Activated T-cell treated with anti-CD3 and anti-CD28 coated beads, Interleukin-2, amount 50 U/mL, for 72 hours (primary cell): ENCODE measurements around the gene MTRFR. TPM values are rescaled to one million over a fixed set of nuclear protein-coding genes. Genes with fewer than 3 reads are reported as not detected.
A peak's percentile ranks its signal among the peaks of the same experiment; 100 is the strongest.
"Not testable (repeated sequence)": the region's sequence is repeated elsewhere in the genome, so short reads cannot be mapped to it uniquely, and the experiment has no call there.

Experiments
- ATAC-seq, 2 donors: fragments of 150-1000 bp; cut with Tn5 transposase; replicated peaks in 1 of 2; 2 replicates each; pipeline ENCODE4 v1.10.0; 2021; ENCODE audit warnings: moderate library complexity in 2 of 2, mild to moderate bottlenecking in 1 of 2
- DNase-seq, 2 donors: peaks; one replicate each; pipeline ENCODE4 v3.0.0; 2021 to 2022; ENCODE audit warnings: mixed read lengths in 1 of 2
- H3K27ac Mint-ChIP-seq: one replicate; pipeline ENCODE4 v1.8.0; 2022; ENCODE audit warnings: mild to moderate bottlenecking, moderate library complexity, mixed read lengths
- H3K27me3 Mint-ChIP-seq: one replicate; pipeline ENCODE4 v1.8.0; 2022; ENCODE audit warnings: low read depth, mixed read lengths
- H3K36me3 Mint-ChIP-seq, 2 donors: one replicate each; pipeline ENCODE4 v1.8.0; 2022; ENCODE audit warnings: mixed read lengths in 2 of 2, mild to moderate bottlenecking in 1 of 2; ENCODE audit not compliant: insufficient read depth in 2 of 2
- H3K4me1 Mint-ChIP-seq: one replicate; pipeline ENCODE4 v1.8.0; 2022; ENCODE audit warnings: low read depth, mixed read lengths
- H3K4me3 Mint-ChIP-seq, 2 donors: one replicate each; pipeline ENCODE4 v1.8.0; 2022; ENCODE audit warnings: mild to moderate bottlenecking in 2 of 2, mixed read lengths in 2 of 2, moderate library complexity in 2 of 2
- H3K9me3 Mint-ChIP-seq, 2 donors: one replicate each; pipeline ENCODE4 v1.8.0; 2022; ENCODE audit warnings: mixed read lengths in 2 of 2
- total RNA-seq, 2 donors: library from RNA; stranded (reverse); gene quantifications; one replicate each; pipeline ENCODE4 v1.2.3, GENCODE V29; 2022

MTRFR gene
- total RNA-seq, 2 donors from 2014 or later, result 34.0 to 36.6 TPM

- peak overlapping the region; percentile 76 for H3K27ac Mint-ChIP-seq
- peak in 1 of 2 donors; percentile 3 for ATAC-seq
- H3K4me3 Mint-ChIP-seq, result peak overlapping the region; percentile 56 to 62
- H3K9me3 Mint-ChIP-seq, result no peaks in the 10 kb centered on the region
- H3K27me3 Mint-ChIP-seq, result no peaks in the 10 kb centered on the region
- peaks cover 9 to 29% of the 10 kb centered on the region in 2 donors for H3K36me3 Mint-ChIP-seq
- H3K4me1 Mint-ChIP-seq, result peaks cover 64% of the 10 kb centered on the region
- DNase-seq, result peak; percentile 58 to 72
These were observed 4.6 kb downstream of the MTRFR start for GRCh38 chr12:123237646-123238329.

- H3K36me3 Mint-ChIP-seq, result peaks cover 8 to 29% of the 10 kb centered on the region in 2 donors
- peak overlapping the region; percentile 56 to 62 for H3K4me3 Mint-ChIP-seq
- no peak for ATAC-seq
- peaks cover 68% of the 10 kb centered on the region for H3K4me1 Mint-ChIP-seq
- no peak for DNase-seq
- no peaks in the 10 kb centered on the region for H3K9me3 Mint-ChIP-seq
- H3K27me3 Mint-ChIP-seq, result no peaks in the 10 kb centered on the region
- H3K27ac Mint-ChIP-seq, result peak overlapping the region; percentile 76
These were observed 5.1 kb downstream of the MTRFR start for GRCh38 chr12:123238330-123238682.

DNA sequence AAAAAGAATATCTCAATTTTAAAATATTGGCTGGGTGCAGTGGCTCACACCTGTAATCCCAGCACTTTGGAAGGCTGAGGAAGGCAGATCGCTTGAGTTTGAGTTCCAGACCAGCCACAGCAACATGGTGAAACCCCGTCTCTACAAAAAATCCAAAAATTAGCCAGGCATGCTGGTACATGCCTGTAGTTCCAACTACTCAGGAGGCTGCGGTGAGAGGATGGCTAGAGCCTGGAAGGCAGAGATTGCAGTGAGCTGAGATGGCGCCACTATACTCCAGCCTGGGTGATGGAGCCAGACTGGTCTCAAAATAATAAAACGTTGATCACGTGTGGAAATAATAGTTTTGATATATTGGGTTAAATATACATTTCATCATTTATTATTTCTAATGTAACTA lies 5.7 kb downstream of the MTRFR start:
- H3K27me3 Mint-ChIP-seq, result no peaks in the 10 kb centered on the region
- H3K27ac Mint-ChIP-seq, result peak overlapping the region; percentile 28
- no peaks in the 10 kb centered on the region for H3K9me3 Mint-ChIP-seq
- H3K36me3 Mint-ChIP-seq, result peaks cover 7 to 29% of the 10 kb centered on the region in 2 donors
- no peak overlapping the region for H3K4me3 Mint-ChIP-seq
- ATAC-seq (no peak), DNase-seq (no peak)
- peaks cover 71% of the 10 kb centered on the region for H3K4me1 Mint-ChIP-seq

DNA sequence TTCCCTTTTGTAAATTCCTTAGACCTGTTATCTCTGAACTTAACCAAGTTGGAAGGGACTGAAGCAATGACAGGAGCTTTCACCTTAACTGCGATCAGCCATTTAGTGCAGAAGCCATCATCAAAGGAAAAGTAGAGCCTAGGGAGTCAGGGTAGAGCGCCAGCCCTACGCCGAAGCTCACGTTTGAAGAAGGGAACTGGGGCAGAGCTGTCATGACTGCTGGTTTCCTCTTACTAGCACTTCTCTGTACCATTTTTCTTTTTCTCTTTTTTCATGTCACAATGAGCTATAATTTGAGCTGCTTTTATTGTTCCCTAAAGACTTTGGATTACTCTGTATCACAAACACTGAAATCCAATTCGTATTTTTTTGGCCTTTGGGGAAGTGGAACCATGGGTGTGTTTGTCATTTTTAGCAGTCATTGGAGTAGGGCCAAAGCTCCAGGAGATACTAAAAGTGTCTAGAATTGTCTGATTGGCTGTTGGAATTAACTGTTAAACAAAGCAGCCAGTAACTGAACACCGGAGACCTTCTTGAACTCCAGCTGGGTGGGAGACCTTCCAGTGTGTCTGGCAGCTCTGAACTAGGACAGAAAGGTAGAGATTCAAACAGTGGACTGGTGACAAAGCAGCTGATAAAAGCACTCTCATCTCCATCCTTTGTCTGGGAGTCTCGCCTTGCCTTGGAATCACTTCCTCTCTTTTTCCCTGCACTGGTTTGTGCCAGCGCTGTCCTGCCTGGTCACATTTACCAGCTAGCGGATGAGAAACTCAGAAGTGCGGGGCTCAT lies 9.1 kb downstream of the MTRFR start:
- Mint-ChIP-seq H3K4me3 (peak overlapping the region; percentile 31 to 58), H3K27ac (peak overlapping the region; percentile 88), H3K36me3 (peaks cover 7 to 27% of the 10 kb centered on the region in 2 donors), H3K4me1 (peaks cover 65% of the 10 kb centered on the region), H3K27me3 (no peaks in the 10 kb centered on the region), H3K9me3 (peaks cover 0 to under 1% of the 10 kb centered on the region in 2 donors)
- no peak for DNase-seq
- ATAC-seq, result no peak

DNA sequence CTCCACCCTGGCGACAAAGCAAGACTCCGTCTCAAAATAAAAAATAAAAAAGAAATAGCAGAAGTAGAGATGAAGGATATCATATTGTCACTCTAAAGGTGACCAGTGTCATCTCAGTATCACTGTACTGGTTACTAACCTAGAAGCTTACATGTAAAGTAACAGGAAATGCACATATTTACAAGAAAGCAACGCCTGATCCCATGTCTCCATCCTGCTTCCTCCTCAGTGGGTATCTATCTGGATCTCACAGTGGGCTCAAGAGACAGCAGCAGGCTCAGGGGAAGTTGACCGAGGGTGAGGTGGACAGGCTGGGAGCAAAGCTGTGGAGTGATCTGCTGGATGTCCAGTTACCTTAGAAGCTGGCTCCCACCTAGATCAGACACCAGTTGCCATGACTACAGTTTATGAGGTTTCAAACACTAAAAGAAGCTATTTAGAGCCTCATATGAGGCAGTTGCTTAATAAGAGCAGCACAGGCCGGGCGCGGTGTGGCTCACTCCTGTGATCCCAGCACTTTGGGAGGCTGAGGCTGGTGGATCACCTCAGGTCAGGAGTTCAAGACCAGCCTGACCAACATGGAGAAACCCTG lies 10.5 kb downstream of the MTRFR start:
- H3K27me3 Mint-ChIP-seq, result no peaks in the 10 kb centered on the region
- H3K36me3 Mint-ChIP-seq, result peaks cover 13 to 38% of the 10 kb centered on the region in 2 donors
- H3K9me3 Mint-ChIP-seq, result peaks cover 0 to 3% of the 10 kb centered on the region in 2 donors
- H3K27ac Mint-ChIP-seq, result peak overlapping the region; percentile 28
- no peak overlapping the region for H3K4me3 Mint-ChIP-seq
- no peak for DNase-seq
- peaks cover 63% of the 10 kb centered on the region for H3K4me1 Mint-ChIP-seq
- ATAC-seq, result peak in 1 of 2 donors; percentile 18

- Mint-ChIP-seq H3K27ac (peak overlapping the region; percentile 28), H3K9me3 (peaks cover 0 to 3% of the 10 kb centered on the region in 2 donors), H3K4me3 (peak overlapping the region in 1 of 2 donors; percentile 36), H3K27me3 (no peaks in the 10 kb centered on the region), H3K36me3 (peaks cover 11 to 41% of the 10 kb centered on the region in 2 donors), H3K4me1 (peaks cover 65% of the 10 kb centered on the region)
- ATAC-seq, result no peak
- DNase-seq, result no peak
These were observed 12.4 kb downstream of the MTRFR start for GRCh38 chr12:123245678-123246077.

DNA sequence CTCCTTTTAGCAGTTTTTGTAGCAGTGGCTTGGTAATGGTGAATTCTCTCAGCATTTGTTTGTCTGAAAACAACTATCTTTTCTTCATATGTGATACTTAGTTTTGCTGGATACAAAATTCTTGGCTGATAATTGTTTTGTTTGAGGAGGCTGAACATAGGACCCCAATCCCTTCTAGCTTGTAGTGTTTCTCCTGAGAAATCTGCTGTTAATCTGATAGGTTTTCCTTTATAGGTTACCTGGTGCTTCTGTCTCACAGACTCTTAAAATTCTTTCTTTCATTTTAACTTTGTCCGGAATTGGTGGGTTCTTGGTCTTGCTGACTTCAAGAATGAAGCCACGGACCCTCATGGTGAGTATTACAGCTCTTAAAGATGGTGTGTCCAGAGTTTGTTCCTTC lies 14.9 kb downstream of the MTRFR start:
- H3K27ac Mint-ChIP-seq, result peak overlapping the region; percentile 70
- not testable (repeated sequence) for H3K27me3 Mint-ChIP-seq, DNase-seq, H3K9me3 Mint-ChIP-seq, ATAC-seq
- peaks cover 54% of the 10 kb centered on the region for H3K4me1 Mint-ChIP-seq
- peak overlapping the region in 1 of 2 donors; percentile 6 for H3K4me3 Mint-ChIP-seq
- peaks cover 9 to 34% of the 10 kb centered on the region in 2 donors for H3K36me3 Mint-ChIP-seq

GRCh38 chr12:123248996-123249741 lies 15.9 kb downstream of the MTRFR start:
- H3K4me3 Mint-ChIP-seq, H3K9me3 Mint-ChIP-seq, ATAC-seq, DNase-seq, H3K27me3 Mint-ChIP-seq, H3K27ac Mint-ChIP-seq: not testable (repeated sequence)
- H3K4me1 Mint-ChIP-seq, result peaks cover 58% of the 10 kb centered on the region
- peaks cover 13 to 39% of the 10 kb centered on the region in 2 donors for H3K36me3 Mint-ChIP-seq

DNA sequence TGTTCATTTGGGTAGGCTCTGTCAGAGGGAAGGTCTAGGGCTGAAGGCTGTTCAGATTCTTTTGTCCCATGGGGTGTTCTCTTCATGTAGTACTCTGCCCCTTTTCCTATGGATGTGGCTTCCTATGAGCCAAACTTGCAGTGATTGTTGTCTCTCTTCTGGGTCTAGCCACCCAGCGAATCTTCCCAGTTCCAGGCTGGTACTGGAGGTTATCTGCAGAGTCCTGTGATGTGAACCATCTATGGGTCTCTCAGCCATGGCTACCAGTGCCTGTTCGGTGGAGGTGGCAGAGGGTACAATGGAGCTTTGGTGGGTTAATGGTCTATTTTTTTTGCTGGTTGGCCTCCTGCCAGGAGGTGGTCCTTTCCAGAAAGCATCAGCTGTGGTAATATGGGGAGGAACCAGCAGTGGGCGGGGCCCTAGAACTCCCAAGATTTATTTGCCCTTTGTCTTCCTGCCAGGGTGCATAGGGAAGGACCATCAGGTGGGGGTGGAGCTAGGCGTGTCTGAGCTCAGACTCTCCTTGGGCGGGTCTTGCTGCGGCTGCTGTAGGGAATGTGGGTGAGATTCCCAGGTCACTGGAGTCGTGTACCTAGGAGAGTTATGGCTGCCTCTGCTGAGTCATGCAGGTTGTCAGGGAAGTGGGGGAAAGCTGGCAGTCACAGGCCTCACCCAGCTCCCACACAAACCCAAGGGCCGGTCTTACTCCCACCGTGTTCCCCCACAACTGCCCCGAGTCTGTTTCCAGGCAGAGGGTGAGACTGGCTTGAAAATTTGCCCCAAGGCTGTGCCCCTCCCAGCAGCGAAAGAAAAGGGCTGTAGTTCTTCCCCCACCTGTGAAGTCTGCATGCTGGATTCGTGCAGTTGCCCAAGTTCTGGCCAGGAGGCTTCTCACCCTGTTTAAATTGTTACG lies 17.5 kb downstream of the MTRFR start:
- Mint-ChIP-seq H3K4me1 (peaks cover 61% of the 10 kb centered on the region), H3K9me3 (peaks cover 0 to 3% of the 10 kb centered on the region in 2 donors), H3K36me3 (peaks cover 13 to 38% of the 10 kb centered on the region in 2 donors), H3K4me3 (no peak overlapping the region), H3K27ac (peak overlapping the region; percentile 27), H3K27me3 (no peaks in the 10 kb centered on the region)
- ATAC-seq, result no peak
- no peak for DNase-seq

DNA sequence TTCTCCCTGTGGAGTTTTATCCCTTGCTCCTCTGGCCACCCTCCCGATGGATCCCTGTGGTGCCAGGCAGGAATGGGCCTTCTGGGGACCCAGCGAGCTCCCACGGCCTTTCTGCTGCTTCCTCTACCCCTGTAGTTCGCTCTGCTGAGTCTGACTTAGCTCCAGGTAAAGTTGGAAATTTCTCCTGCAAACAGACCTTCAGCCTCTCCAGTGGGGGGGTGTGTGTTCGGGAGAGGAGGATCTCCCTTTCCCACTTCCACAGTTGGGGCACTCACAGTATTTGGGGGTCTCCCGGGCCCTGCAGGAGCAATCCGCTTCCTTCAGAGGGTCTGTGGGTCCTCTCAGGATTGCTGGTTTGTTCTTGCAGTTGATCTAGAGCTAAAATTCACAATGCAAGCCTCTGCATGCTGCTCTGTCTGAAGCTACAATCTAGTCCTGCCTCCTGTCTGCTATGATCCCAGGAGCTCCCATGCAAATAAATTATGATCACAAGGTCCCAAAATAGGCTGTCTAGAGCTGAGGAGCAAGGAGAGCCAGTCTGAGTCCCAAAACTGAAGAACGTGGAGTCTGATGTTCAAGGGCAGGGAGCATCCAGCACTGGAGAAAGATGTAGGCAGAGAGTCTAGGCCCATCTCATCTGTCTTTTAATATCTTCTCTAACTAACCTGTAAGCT lies 18.3 kb downstream of the MTRFR start:
- Mint-ChIP-seq H3K4me1 (peaks cover 53% of the 10 kb centered on the region), H3K4me3 (no peak overlapping the region), H3K36me3 (peaks cover 13 to 37% of the 10 kb centered on the region in 2 donors), H3K9me3 (peaks cover 0 to 3% of the 10 kb centered on the region in 2 donors), H3K27ac (peak overlapping the region; percentile 62), H3K27me3 (no peaks in the 10 kb centered on the region)
- ATAC-seq, result no peak
- no peak for DNase-seq

DNA sequence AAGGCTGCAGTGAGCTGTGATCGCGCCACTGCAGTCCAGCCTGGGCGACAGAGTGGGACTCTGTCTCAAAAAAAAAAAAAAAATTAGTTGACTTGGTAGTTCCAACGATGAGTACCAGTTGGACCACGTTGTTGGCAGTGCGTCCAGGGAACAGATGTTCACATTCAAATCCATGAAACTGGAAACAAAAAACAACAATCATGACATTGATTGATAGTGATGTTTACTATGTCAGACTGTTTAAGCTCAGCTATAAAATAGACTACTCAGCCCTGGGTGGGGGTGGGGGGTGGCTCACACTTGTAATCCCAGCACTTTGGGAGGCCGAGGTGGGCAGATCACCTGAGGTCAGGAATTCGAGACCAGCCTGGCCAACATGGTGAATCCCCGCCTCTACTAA lies 19.1 kb downstream of the MTRFR start:
- not testable (repeated sequence) for DNase-seq, H3K27ac Mint-ChIP-seq, H3K27me3 Mint-ChIP-seq, ATAC-seq, H3K4me3 Mint-ChIP-seq, H3K9me3 Mint-ChIP-seq
- Mint-ChIP-seq H3K4me1 (peaks cover 46% of the 10 kb centered on the region), H3K36me3 (peaks cover 14 to 35% of the 10 kb centered on the region in 2 donors)
